Astrocyte (in vitro differentiated cells and primary cell): ENCODE data around the gene GGT1.
"Not testable (repeated sequence)": the region's sequence is repeated elsewhere in the genome, so short reads cannot be mapped to it uniquely, and the experiment has no call there.

Experiments used
- CTCF ChIP-seq: IDR thresholded peaks from 2 replicates; pipeline ENCODE4 v1.5.1; 2011; ENCODE audit warnings: low read depth, mild to moderate bottlenecking, inconsistent platforms, low read length, moderate library complexity; ENCODE audit not compliant: insufficient read depth
- EZH2 ChIP-seq: IDR thresholded peaks from 2 replicates; pipeline ENCODE4 v1.6.1; 2012; ENCODE audit warnings: mild to moderate bottlenecking, low read length, inconsistent platforms; ENCODE audit not compliant: insufficient read depth

- not testable (repeated sequence) for TF ChIP-seq CTCF, EZH2
Observed at GRCh38 chr22:24627911-24628310, 24.9 kb downstream of the GGT1 start.
